Ishikawa (cell line): ENCODE data around the gene FAM163A.

ENCODE experiments used
- CEBPB ChIP-seq: IDR thresholded peaks from 2 replicates; pipeline ENCODE4 v1.6.1; 2012
- CREB1 ChIP-seq: IDR thresholded peaks from 2 replicates; pipeline ENCODE4 v1.6.1; 2012; ENCODE audit warnings: low read depth
- EGR1 ChIP-seq: IDR thresholded peaks from 2 replicates; pipeline ENCODE4 v1.6.1; 2012
- EP300 ChIP-seq: IDR thresholded peaks from 2 replicates; pipeline ENCODE4 v1.6.1; 2012; ENCODE audit warnings: borderline replicate concordance
- FOXM1 ChIP-seq: IDR thresholded peaks from 2 replicates; pipeline ENCODE4 v1.6.1; 2012; ENCODE audit warnings: low read depth, borderline replicate concordance
- NFIC ChIP-seq: IDR thresholded peaks from 2 replicates; pipeline ENCODE4 v1.6.1; 2012
- RAD21 ChIP-seq: IDR thresholded peaks from 2 replicates; pipeline ENCODE4 v1.6.1; 2012; ENCODE audit warnings: low read depth
- TAF1 ChIP-seq: IDR thresholded peaks from 2 replicates; pipeline ENCODE4 v1.6.1; 2012; ENCODE audit warnings: low read depth, mild to moderate bottlenecking
- TCF12 ChIP-seq: IDR thresholded peaks from 2 replicates; pipeline ENCODE4 v1.6.1; 2012; ENCODE audit warnings: low read depth
- TEAD4 ChIP-seq: IDR thresholded peaks from 2 replicates; pipeline ENCODE4 v1.6.1; 2012
- YY1 ChIP-seq: IDR thresholded peaks from 2 replicates; pipeline ENCODE4 v1.6.1; 2012; ENCODE audit warnings: low read depth
- ZBTB7A ChIP-seq: IDR thresholded peaks from 2 replicates; pipeline ENCODE4 v1.6.1; 2012; ENCODE audit warnings: low read depth
- TF ChIP-seq, protein P1 (sequence below): IDR thresholded peaks from 2 replicates; pipeline ENCODE4 v1.6.1; 2012; ENCODE audit warnings: low read depth, mild to moderate bottlenecking
- TF ChIP-seq, protein P2 (sequence below): IDR thresholded peaks from 2 replicates; pipeline ENCODE4 v1.6.1; 2012

DNA sequence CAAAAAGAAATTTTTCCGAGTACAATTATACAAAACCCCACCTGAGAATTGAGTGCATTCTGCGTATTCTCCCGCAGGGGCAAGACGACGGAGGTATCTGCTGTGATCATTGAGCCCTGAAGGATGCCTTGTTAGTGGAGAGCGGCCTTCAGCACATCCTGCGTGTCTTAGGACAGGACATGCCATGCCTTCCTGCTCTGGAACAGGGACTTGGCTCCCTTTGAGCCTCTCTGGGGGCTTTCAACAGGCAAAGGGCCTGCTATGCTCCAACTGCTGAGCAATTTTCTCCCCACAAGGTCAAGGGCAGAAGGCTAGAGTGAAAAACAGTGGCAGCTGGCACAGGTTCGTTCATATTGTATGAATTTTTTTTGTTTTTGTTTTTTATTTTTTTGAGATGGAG, 82.1 kb downstream of the FAM163A start:
- TF ChIP-seq RAD21 = no peak
- TF ChIP-seq TAF1 = no peak
- TF ChIP-seq TCF12 = no peak
- no peak for TF ChIP-seq YY1
- TF ChIP-seq EGR1 = no peak
- TF ChIP-seq, protein P1, sequence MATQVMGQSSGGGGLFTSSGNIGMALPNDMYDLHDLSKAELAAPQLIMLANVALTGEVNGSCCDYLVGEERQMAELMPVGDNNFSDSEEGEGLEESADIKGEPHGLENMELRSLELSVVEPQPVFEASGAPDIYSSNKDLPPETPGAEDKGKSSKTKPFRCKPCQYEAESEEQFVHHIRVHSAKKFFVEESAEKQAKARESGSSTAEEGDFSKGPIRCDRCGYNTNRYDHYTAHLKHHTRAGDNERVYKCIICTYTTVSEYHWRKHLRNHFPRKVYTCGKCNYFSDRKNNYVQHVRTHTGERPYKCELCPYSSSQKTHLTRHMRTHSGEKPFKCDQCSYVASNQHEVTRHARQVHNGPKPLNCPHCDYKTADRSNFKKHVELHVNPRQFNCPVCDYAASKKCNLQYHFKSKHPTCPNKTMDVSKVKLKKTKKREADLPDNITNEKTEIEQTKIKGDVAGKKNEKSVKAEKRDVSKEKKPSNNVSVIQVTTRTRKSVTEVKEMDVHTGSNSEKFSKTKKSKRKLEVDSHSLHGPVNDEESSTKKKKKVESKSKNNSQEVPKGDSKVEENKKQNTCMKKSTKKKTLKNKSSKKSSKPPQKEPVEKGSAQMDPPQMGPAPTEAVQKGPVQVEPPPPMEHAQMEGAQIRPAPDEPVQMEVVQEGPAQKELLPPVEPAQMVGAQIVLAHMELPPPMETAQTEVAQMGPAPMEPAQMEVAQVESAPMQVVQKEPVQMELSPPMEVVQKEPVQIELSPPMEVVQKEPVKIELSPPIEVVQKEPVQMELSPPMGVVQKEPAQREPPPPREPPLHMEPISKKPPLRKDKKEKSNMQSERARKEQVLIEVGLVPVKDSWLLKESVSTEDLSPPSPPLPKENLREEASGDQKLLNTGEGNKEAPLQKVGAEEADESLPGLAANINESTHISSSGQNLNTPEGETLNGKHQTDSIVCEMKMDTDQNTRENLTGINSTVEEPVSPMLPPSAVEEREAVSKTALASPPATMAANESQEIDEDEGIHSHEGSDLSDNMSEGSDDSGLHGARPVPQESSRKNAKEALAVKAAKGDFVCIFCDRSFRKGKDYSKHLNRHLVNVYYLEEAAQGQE = no peak
- no peak for TF ChIP-seq CEBPB
- TF ChIP-seq FOXM1 = no peak
- no peak for TF ChIP-seq CREB1
- TF ChIP-seq ZBTB7A = no peak
- TF ChIP-seq TEAD4 = no peak
- no peak for TF ChIP-seq NFIC
- TF ChIP-seq EP300 = no peak
- TF ChIP-seq, protein P2, sequence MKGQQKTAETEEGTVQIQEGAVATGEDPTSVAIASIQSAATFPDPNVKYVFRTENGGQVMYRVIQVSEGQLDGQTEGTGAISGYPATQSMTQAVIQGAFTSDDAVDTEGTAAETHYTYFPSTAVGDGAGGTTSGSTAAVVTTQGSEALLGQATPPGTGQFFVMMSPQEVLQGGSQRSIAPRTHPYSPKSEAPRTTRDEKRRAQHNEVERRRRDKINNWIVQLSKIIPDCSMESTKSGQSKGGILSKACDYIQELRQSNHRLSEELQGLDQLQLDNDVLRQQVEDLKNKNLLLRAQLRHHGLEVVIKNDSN = no peak
